ENCODE results near the gene GABRG3.
"Not testable (repeated sequence)": the region's sequence is repeated elsewhere in the genome, so short reads cannot be mapped to it uniquely, and the experiment has no call there.

Gene GABRG3

DNA sequence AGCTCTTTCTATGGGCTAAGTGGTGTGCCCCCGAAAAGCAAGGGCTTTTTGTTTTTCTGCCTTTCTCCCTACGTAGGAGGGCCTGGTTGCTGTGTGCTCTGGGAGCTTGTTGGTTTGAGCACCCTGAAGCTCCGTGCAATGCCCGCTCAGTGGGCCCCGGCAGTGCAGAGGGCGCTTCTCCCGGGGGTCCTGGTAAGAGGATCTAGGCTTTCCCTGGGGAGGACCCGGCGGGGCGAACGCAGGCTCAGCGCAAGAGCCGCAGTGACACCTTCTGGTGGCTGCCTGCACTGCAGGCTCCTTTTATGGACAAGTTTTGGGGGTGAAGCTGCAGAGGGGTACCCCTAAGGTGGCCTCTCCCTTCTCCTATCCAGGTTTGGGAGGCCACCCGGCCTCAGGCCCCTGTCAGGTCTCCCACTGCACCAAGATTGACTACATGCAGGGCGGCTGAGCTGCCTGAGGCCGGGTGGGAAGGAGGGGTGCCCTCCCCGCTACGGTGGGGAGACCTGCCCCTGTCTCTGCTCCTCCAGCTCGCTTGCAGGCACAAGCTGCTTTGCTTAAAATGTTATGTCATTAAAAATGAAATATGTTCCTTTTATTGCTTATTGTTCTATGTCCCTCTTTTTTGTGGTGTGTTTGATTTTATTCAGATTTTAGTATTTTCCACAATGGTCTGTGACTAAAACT is 387.9 kb downstream of the GABRG3 start:
- DNase-seq, result no peak

DNA sequence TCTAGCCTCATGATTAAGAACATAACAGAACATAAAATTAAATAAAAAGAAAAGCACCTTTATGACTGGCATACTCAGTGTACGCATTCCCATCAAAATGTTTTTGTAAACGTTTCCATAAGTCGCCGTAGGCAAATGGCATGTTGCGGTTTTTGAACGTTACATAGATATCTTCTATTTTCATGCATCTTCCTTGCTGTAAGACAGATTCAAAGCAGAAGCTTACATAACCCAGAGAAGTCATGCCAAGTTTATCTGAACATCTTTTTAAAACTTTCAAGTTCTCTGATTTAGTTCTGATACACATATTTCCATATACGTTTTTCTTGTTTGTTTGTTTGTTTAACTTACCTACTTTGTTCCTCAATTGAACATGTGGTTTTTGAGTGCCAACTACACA is 388.6 kb downstream of the GABRG3 start:
- DNase-seq, result no peak

DNA sequence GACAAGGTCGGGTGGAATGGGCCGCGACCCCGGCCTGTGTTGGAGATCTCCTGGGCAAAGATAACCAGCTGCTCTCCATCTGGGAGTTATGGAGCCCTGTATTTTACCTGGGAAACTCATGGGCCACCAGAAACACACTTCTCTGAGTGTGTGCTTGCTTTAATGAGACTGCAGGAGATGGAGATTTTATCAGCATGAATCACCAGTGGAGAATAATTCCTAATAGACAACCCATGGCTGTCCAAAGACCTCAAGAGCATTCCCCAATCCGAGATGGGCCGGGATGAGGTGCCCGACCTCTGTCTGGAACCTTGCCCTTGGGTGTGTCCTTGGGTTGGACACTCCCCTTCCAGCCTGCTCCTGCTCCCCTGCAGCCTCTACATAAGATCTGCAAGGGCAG is 389.3 kb downstream of the GABRG3 start:
- no peak for DNase-seq

DNA sequence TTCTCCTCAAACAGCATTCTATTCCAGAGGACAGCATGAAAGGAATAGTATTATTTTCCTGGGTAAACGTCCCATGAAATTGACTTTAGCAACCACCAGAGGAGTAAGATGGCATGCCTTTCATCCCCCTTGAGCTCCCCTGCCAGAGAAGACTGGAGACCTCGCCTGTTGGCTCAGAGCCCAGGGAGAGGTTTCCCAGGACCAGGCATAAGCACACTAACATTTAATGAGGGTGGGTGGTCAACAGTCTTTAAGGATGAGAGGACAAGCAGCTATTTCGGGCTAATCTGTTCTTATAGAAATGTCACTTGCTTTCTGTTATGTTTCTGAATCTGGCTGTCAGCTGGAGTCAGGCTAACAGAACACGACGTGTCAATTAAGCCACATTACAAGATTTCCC is 390.5 kb downstream of the GABRG3 start:
- DNase-seq, result no peak

DNA sequence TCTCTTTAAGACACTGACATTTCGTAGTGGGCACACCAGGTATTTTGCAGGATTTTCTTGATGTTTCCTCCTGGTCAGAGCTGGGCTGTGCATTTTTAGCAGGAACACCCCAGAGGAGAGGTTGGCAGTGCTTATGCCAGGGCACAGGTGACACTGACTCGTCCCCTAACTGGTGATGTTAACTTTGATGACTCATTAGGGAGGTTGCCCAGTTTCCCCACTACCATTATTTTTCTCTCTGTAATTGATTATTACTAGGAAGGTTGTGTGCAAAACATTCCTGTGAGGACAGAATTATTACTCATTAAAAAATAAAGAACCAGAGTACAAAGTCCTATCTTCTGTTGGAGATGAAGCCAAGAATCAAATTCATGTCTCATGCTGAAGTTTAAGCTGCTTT is 394.5 kb downstream of the GABRG3 start:
- no peak for DNase-seq

DNA sequence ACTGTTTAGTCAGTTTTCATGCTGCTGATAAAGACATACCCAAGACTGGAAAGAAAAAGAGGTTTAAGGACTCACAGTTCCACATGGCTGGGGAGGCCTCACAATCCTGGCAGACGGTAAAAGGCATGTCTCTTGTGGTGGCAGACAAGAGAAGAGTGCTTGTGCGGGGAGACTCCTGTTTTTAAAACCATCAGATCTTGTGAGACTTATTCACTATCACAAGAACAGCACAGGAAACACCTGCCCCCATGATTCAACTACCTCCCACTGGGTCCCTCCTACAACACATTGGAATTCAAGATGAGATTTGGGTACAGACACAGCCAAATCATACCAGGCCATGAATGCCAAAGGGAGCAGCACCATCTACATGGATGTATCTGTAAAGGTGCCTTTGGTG is 406.4 kb downstream of the GABRG3 start:
- DNase-seq, result not testable (repeated sequence)

DNA sequence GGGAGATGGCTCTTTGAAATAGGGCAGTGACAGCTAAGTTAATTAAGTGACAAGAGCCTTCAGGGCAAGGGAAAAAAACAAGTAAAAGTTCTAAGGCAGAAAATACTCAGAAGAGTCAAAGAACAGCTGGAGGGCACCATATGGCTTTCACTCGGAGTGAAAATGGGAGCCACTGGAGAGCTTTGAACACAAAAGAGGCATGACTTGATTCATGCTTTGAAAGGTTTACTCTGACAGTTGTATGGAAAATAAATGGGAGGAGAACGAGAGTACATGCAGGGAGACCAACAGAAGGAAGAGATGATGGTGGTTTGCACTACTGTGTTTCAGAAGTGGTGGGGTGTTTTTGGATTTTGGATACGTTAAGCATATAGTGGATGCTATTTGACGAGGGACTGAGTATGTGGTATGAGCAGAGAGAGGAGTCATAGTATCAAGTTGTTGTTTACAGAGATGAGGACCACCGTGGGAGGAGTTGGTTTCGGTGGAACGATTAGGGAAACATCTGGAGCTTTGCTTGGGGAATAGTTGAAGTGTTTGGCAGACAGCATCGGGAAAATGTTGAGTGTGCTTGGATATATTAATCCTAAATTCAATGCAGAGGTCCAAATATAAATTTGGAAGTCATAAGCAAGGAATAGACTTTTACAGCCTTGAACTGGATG is 411.5 kb downstream of the GABRG3 start:
- no peak for DNase-seq

DNA sequence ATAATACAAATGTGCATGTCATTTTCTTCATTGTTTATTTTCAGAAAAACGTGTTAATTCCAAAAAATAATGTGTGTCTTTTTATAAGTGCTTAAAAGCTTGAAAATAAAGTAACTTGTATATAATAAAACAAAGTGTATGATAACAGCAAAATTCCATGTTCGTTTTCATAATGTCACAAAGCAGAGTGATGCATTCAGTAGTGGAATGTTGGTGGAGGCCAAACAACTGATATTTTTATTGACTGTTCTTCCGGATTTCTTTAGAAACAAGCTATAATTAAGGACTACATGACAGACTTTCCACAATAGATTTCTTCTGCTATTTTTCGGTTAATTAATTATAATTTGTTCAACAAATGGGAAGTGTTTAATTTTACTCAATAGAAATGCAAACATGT is 412.7 kb downstream of the GABRG3 start:
- DNase-seq, result no peak

DNA sequence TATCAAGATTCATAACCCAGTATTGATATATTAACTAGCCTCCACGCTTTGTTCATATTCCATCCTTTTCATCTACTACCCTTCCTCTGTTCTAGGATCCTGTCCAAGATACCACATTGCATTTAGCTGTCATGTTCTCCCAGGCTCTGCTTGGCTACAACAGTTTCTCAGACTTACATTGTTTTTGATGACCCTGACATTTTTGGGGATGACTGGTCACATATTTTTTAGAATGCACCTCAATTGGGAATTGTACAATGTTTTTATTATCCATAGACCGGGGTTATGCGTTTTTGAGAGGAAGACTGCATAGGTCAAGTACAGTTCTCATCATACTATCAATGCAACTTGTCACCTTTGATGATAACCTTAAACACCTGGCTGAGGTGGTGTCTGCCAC is 421.2 kb downstream of the GABRG3 start:
- no peak for DNase-seq

DNA sequence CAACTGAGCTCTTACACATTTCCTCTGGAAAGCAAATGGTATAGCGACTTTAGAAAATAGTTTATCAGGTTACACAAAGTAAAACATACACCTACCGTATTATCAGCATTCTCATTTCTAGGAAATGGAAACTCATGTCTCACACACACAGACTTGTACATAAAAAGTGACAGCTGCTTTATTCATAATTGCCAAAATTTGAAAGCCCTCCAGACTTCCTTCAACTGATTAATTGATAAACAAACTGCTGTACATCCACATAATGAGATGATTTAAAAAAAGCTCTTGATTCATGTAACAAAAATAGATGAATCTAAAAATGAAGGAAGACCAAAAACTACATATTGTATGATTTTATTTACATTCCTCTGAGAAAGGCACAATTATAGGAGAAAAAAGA is 425.5 kb downstream of the GABRG3 start:
- no peak for DNase-seq

DNA sequence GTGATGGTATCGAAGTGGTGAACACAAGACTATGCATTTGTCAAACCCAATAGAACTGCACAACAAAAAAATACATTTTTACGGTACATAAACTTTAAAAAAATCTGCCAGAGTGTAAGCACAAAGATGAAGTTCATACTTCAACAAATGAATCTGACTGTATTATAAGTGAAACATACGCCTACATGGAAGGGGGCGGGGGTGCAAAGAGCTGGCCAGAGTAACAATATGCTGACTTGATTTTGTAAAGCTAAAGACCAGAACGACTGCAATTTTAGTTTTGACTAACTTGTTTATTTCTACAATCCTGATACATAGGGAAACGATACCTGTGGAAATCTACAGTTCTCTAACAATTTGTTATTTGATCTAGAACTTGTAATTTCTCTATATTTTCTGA is 426.0 kb downstream of the GABRG3 start:
- no peak for DNase-seq

DNA sequence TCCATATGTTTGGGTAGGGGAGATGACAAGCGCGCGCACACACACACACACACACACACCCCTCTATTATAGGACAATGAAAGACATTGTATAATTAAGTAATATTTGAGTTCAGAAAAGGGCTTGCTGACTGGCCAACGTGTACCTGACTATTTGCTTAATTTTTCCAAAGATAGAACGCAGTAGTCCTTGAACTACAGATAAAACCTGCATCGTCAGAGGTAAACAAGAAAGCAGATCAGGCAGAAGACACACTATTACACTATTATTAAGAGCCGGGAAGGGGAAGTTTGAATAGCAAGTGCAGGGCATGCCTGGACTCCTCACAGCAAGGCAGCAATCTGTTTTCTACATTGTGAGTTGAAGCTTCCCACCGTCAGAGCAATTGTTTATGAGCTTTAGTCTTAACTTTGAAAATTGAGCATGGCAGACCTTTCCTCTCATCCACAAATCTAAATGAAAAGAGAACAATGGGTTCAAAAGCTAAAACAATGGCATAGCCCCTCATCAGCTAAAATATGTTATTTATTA is 427.7 kb downstream of the GABRG3 start:
- DNase-seq, result no peak

DNA sequence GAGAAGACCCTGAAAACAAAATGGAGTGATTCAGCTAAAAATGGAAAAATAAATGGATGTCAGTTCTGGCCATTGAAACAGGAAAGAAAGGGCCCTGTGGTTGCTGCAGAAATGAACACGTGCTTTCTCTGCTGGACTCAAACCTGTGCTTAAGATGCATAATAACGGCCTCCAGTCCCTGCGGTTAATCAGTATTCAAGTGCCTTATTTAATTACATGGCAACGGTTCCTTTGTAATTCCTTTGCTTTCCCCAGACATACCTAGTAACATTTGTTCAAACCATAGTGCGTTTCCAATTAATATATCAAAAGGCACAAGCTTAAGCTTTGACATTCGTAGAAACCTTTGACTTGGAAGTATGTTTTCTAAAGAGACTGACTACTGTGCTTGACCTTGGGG is 428.3 kb downstream of the GABRG3 start:
- DNase-seq, result peak; percentile 4

DNA sequence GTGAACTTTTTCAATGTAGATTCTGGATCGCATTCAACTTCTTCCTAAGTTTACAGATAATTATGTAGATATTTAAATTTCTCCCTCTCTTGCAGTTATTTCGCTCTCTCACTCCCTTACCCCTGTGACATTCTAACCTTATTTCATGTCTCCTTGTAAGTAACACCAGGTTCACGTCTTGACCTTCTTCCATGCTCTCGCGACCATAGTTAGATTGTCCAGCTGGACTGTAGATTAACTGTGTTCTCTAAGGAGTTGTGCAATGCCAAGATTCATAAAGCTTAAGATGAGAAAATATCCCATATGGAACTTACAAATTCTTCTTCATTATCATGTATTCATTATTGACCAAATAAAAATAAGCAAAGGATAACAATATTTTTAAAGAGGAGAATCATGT is 430.5 kb downstream of the GABRG3 start:
- DNase-seq, result no peak

DNA sequence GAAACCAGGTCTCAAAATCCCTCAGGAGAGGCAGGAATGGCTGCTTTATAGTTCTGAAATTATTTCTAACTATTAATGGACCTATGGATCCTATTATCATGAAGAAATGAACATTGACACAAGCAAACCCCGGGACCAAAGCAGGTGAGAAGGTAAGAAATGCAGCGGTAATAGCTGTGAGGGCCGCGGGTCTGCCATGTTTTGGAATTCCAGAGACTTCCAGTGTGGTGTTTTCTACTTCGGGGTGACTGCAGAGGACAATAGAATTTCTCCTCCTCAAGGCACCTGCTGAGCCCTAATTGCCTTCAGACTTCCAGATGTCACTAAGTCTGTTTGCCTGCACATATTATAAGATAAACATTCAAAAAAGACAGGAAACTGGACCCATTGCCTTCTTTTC is 437.4 kb downstream of the GABRG3 start:
- DNase-seq, result no peak

DNA sequence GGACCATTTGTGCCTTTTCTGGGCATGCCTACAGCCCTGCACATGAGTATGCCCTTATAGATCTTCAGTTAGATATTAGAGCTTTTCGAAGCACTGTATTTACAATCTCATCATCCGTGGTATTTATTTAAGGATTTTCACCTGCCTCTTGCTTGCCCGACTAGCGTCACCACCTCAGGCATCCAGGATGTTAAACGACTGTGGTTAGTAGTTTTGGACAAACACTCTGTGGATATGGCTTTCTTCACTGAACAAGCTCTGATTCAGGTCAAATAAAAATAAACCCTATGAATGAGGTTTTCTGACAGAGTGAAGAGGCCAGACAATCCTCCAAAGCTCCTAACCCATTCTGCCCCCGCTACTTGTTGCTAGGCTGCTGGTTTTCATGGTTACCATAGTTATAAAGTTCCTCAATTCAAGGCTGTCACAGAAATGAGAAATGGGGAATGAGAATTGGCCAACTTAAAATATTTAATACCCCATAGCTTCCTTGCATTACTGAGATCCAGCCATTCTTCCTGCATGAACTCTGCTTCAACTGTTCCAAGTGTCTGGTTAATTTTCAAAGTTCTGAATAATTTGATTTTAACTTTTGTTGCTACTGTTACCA is 440.1 kb downstream of the GABRG3 start:
- peak; percentile 83 for DNase-seq

DNA sequence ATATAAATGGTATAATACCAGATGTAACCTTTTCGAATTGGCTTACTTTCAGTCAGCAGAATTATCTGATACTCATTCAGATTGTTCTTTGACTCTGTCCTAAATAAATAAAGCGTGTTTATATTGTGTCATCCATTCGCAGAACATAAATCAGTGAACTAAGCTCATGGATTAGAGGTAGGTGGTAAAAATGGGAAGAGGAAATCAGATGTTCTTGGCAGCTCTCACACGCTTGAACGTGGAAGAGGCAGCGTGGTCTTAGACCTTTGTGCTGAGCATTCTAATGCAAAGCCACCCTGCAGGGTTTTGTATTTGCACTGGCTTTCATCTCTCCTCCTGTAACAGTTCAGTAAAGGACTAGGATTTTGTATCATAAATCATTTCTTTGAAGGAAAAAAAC is 441.4 kb downstream of the GABRG3 start:
- DNase-seq, result no peak

DNA sequence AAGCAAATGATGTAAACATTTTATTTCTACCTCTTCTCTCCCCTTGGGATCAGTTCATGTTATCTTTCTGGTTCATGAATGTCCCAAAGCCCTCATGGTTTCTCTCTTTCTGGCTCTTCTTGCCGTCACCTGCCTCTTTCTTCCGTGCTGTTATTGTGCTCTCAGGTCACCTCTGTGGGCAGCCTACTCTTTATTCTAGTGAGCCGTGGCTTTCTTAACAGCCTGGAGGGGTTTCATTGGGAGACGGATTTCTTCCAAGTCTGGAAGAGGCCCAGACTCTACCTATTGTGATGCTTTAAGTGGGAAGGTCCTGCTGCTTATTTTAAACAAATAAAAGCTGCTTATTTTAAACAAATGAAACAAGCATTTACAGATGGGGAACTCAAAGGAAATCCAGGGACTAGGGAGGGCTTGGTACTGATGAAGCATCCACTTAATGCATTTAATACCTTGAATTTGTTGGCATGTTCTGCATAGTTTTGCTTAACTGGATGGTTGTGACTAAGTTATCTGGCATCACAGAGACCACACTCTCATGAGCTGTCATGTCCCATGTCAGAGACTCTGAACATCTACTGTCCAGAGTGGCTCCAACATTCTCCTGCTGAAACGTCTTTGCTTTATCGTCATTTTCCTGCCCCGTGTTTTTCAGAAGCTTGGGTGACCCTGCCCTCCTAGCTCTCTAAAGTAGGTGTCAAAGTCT is 443.3 kb downstream of the GABRG3 start:
- DNase-seq, result peak; percentile 90

DNA sequence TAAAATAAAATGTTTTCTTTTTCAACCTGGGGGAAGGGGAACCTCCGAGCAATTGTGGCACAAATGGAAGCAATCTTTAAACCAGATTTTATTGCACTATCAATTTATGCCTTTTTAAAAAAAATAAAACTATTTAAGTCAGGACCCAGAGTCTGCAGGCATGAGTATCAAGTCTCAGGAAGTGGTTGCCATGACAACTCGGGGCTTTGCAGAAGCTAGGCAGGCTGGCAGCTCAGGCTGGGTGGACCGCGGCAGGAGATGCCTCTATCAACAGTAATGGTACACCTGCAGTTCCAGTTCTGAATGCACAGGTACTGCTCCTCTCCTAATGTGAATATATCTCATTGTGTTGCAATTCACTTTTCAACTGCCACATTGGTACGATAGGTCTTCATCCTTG is 447.7 kb downstream of the GABRG3 start:
- peak; percentile 27 for DNase-seq

DNA sequence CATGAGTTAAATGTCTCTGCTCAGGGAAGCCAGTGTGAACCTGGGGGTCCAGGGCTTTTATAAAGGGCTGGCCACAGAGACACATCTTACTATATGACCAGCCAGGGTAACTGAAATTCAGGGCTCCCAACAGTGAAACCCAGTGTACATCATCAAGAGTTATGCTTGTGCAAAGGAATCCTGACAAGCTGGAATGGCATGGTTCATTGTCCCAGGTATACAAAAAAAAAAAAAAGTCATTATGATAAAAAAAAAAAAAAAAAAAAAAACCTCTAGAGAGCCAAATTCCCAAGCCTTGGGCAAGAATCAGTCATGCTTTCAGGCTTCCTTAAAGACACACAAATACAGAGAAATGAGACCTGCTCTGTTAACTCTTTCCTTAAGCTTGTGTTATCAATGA is 452.0 kb downstream of the GABRG3 start:
- DNase-seq, result no peak

DNA sequence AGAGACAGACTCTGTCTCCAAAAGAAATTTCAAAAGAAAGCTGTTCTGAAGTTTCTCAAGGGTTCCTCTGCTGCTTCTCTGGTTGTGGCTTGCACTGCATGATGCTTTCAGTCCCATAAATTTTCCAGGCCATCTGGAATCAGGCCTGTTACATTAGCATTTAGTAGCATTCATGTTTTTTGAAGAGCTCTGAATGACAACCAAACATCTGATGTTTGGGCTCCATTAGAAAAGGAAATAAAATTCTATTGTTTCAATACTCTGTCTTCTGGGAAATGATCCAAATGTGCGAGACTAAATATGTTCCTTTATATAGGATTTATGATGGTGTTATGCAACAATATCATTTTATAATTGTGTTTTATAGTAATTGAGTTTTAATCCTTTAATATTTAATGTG is 455.8 kb downstream of the GABRG3 start:
- peak; percentile 26 for DNase-seq

DNA sequence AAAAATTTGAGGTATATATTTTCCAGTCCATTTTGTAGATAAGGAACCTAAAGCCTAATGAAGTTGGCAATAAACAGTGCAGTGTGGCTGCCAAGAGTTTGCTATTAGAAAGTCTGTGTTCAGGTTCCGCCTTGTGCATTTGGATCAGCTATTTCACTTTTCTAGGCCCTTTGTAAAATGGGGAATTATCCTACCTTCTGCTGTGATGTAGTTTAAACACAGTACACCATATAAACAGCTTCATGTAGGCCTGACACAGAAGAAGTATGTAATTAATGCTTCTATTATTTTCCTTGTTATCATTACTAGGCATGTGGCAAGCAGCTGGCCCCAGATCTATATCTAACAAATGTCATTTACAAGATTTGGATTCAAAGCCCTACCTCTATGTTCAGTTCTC is 456.3 kb downstream of the GABRG3 start:
- peak; percentile 8 for DNase-seq

DNA sequence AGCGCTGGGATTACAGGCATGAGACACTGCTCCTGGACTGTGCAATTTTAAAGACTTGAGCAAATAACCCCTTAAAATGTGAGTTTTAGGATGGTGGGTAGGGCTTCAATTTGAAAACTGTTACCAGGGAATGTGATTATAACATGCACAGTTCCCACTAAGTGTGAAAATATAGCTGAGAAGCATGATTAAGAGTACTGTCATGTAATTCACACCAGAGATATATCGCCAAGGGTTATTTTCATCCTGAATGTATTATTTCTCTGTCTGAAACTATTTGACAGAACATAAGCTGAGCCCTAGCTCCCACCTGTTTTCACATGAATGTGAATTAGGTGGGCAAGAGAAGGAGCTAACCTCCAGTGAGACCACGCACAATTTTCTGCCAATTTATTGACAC is 457.2 kb downstream of the GABRG3 start:
- DNase-seq, result no peak

DNA sequence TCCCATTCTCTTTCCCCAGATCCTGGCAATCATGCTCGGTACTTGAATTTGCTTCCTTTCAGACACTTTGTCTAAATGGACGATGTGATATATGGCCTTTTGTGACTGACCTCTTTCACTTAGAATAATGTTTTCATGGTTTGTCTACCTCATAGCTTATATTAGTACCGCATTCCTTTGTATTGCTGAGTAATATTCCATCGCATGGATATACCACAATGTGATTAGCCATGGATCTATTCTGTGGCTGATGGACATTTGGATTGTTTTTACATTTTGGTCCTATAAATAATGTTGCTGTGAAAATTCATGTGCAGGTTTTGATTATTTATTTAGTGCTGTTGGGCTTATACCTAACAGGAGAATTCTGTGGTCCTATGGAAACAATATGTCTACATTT is 458.6 kb downstream of the GABRG3 start:
- no peak for DNase-seq

Data from DMS79 (cell line).